GM12878 (cell line): Measurements from ENCODE around the gene FBF1. TPM values are rescaled to one million over a fixed set of nuclear protein-coding genes. Genes with fewer than 3 reads are reported as not detected.

Experiments used
- CBX5 ChIP-seq: sonication (generic); IDR thresholded peaks from 2 replicates; pipeline ENCODE4 v1.6.1; 2016; ENCODE audit warnings: low read depth, moderate library complexity, mild to moderate bottlenecking, inconsistent platforms
- CEBPB ChIP-seq, 2 experiments: fragments of 150-350 bp in 1 of 2; IDR thresholded peaks; 2 replicates each; pipeline ENCODE4 v1.6.1; 2012 to 2014; ENCODE audit warnings: low read depth in 2 of 2, low read length in 2 of 2, borderline replicate concordance in 1 of 2, inconsistent platforms in 1 of 2
- CHD1 ChIP-seq: IDR thresholded peaks from 2 replicates; pipeline ENCODE4 v1.6.1; 2012; ENCODE audit warnings: low read depth, low read length, improper control_type of control experiment
- ESRRA ChIP-seq: IDR thresholded peaks from 2 replicates; pipeline ENCODE4 v1.6.1; 2012; ENCODE audit warnings: mild to moderate bottlenecking, low read length, improper control_type of control experiment
- MEF2A ChIP-seq: IDR thresholded peaks from 2 replicates; pipeline ENCODE4 v1.6.1; 2011; ENCODE audit warnings: low read depth, mild to moderate bottlenecking, low read length, moderate library complexity; ENCODE audit not compliant: insufficient read depth
- MTA3 ChIP-seq: IDR thresholded peaks from 2 replicates; pipeline ENCODE4 v1.6.1; 2012; ENCODE audit warnings: low read length, inconsistent platforms, borderline replicate concordance
- NFYA ChIP-seq: IDR thresholded peaks from 2 replicates; pipeline ENCODE4 v1.6.1; 2011; ENCODE audit warnings: low read depth, mild to moderate bottlenecking, low read length, improper control_type of control experiment, borderline replicate concordance
- NR2C2 ChIP-seq: IDR thresholded peaks from 2 replicates; pipeline ENCODE4 v1.6.1; 2011; ENCODE audit warnings: borderline replicate concordance, low read depth; ENCODE audit not compliant: control insufficient read depth, insufficient read length
- RB1 ChIP-seq: fragments of 450-650 bp; formaldehyde crosslinking; IDR thresholded peaks from 2 replicates; pipeline ENCODE4 v1.6.1; 2017; ENCODE audit warnings: mild to moderate bottlenecking, borderline replicate concordance
- RBBP5 ChIP-seq: fragments of 200-600 bp; sonication (generic); conservative IDR thresholded peaks from 2 replicates; pipeline ENCODE4 v1.6.1; 2016
- RCOR1 ChIP-seq: conservative IDR thresholded peaks from 2 replicates; pipeline ENCODE4 v1.6.1; 2012; ENCODE audit warnings: low read depth, low read length, improper control_type of control experiment
- RELA ChIP-seq: fragments of 450-650 bp; IDR thresholded peaks from 2 replicates; pipeline ENCODE4 v1.8.0; 2014; ENCODE audit warnings: borderline replicate concordance; ENCODE audit not compliant: partially characterized antibody
- SUZ12 ChIP-seq: fragments of 200-600 bp; sonication (generic); IDR thresholded peaks from one replicate; pipeline ENCODE4 v1.6.1; 2018; ENCODE audit warnings: antibody characterized with exemption, mild to moderate bottlenecking; ENCODE audit not compliant: unreplicated experiment
- WRNIP1 ChIP-seq: IDR thresholded peaks from 2 replicates; pipeline ENCODE4 v1.6.1; 2011; ENCODE audit warnings: low read depth, low read length, improper control_type of control experiment, borderline replicate concordance
- ZBED1 ChIP-seq: IDR thresholded peaks from 2 replicates; pipeline ENCODE4 v1.6.1; 2016; ENCODE audit warnings: borderline replicate concordance
- polyA plus RNA-seq, 11 experiments: library from polyadenylated mRNA; depleted of rRNA in 4 of 11; unstranded in 6 of 11; stranded (reverse) in 5 of 11; fragments of >200 nt; fragmentation: Nextera tagmentation in 4 of 11; fragmentation: Illumina TruSeq in 1 of 11; extraction: Ambion mirVana in 4 of 11; extraction: Trizol in 1 of 11; gene quantifications; 1 replicate in 1 of 11; 2 replicates in 10 of 11; pipeline versions ENCODE4 v1.2.1 to v1.2.3, GENCODE V29; 2011 to 2016; ENCODE audit warnings: inconsistent platforms in 2 of 11, missing spikeins in 2 of 11, low read depth in 1 of 11
- total RNA-seq, 4 experiments: library from RNA; depleted of rRNA in 3 of 4; stranded (reverse); fragments of >200 nt in 3 of 4; fragmentation: Illumina TruSeq in 1 of 4; extraction: Trizol in 1 of 4; gene quantifications; 2 replicates each; pipeline versions ENCODE4 v1.2.1 to v1.2.3, GENCODE V29; 2013 to 2021
- TF ChIP-seq, protein P1 (sequence below): fragments of 450-650 bp; conservative IDR thresholded peaks from 2 replicates; pipeline ENCODE4 v1.6.1; 2017; ENCODE audit warnings: mild to moderate bottlenecking, moderate library complexity
- TF ChIP-seq, protein P2 (sequence below): IDR thresholded peaks from 2 replicates; pipeline ENCODE4 v1.6.1; 2012; ENCODE audit warnings: low read depth, low read length, improper control_type of control experiment
- TF ChIP-seq, protein P3 (sequence below): fragments of 450-650 bp; formaldehyde crosslinking; IDR thresholded peaks from 2 replicates; pipeline ENCODE4 v1.5.0; 2022; ENCODE audit warnings: mild to moderate bottlenecking, missing genetic modification characterization
- TF ChIP-seq, protein P4 (sequence below): fragments of 450-650 bp; formaldehyde crosslinking; IDR thresholded peaks from 2 replicates; pipeline ENCODE4 v1.4.0; 2022; ENCODE audit warnings: mild to moderate bottlenecking, moderate library complexity
- TF ChIP-seq, protein P5 (sequence below): fragments of 450-650 bp; IDR thresholded peaks from 2 replicates; pipeline ENCODE4 v1.6.1; 2017; ENCODE audit warnings: mild to moderate bottlenecking, low read depth, inconsistent platforms; ENCODE audit not compliant: poor library complexity, severe bottlenecking

FBF1 gene
- total and polyA plus RNA-seq, 10 of the 15 experiments (the other 5 are each of a cell fraction or from before 2014, with no cell fraction given) = 0.29 to 15.0 (median 7.0) TPM

DNA sequence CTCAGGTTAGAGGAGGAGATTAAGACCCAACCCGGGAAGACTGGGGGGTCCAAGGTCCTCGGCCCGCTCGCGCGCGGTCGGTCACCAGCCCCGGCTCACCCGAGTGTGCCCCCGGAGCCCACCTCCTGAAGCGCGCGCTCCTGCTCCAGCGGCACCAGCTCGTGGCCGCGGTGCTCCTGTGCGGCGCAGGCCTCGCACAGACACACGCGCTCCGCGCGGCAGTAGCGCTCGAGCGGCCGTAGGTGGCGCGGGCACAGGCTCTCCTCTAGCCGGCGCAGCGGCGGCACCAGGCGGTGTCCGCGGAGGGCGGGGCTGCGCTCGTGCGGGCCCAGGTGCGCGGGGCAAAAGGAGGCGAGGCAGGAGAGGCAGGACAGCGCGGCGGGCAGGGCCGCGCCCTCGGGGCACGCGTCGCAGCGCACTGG, 63.1 kb downstream of the FBF1 start (continued):
- TF ChIP-seq, protein P1, sequence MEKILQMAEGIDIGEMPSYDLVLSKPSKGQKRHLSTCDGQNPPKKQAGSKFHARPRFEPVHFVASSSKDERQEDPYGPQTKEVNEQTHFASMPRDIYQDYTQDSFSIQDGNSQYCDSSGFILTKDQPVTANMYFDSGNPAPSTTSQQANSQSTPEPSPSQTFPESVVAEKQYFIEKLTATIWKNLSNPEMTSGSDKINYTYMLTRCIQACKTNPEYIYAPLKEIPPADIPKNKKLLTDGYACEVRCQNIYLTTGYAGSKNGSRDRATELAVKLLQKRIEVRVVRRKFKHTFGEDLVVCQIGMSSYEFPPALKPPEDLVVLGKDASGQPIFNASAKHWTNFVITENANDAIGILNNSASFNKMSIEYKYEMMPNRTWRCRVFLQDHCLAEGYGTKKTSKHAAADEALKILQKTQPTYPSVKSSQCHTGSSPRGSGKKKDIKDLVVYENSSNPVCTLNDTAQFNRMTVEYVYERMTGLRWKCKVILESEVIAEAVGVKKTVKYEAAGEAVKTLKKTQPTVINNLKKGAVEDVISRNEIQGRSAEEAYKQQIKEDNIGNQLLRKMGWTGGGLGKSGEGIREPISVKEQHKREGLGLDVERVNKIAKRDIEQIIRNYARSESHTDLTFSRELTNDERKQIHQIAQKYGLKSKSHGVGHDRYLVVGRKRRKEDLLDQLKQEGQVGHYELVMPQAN = 0 out of 2 replicates have a peak, but pooled peaks have one; percentile 42
- TF ChIP-seq CEBPB (IDR thresholded peaks at IDR 0.05; ENCODE audit: borderline replicate concordance in 1 of 2, low read depth in 2 of 2, low read length in 2 of 2) (no peak), RB1 (peak; percentile 53; the same call in 1 of the 2 replicates), NR2C2 (no peak), SUZ12 (no peak), RCOR1 (no peak), RELA (no peak), ESRRA (no peak), ZBED1 (no peak), CBX5 (no peak), RBBP5 (no peak), WRNIP1 (no peak), MEF2A (no peak), CHD1 (no peak), MTA3 (no peak), NFYA (no peak)
- TF ChIP-seq, protein P2, sequence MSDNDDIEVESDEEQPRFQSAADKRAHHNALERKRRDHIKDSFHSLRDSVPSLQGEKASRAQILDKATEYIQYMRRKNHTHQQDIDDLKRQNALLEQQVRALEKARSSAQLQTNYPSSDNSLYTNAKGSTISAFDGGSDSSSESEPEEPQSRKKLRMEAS = no peak
- TF ChIP-seq, protein P3, sequence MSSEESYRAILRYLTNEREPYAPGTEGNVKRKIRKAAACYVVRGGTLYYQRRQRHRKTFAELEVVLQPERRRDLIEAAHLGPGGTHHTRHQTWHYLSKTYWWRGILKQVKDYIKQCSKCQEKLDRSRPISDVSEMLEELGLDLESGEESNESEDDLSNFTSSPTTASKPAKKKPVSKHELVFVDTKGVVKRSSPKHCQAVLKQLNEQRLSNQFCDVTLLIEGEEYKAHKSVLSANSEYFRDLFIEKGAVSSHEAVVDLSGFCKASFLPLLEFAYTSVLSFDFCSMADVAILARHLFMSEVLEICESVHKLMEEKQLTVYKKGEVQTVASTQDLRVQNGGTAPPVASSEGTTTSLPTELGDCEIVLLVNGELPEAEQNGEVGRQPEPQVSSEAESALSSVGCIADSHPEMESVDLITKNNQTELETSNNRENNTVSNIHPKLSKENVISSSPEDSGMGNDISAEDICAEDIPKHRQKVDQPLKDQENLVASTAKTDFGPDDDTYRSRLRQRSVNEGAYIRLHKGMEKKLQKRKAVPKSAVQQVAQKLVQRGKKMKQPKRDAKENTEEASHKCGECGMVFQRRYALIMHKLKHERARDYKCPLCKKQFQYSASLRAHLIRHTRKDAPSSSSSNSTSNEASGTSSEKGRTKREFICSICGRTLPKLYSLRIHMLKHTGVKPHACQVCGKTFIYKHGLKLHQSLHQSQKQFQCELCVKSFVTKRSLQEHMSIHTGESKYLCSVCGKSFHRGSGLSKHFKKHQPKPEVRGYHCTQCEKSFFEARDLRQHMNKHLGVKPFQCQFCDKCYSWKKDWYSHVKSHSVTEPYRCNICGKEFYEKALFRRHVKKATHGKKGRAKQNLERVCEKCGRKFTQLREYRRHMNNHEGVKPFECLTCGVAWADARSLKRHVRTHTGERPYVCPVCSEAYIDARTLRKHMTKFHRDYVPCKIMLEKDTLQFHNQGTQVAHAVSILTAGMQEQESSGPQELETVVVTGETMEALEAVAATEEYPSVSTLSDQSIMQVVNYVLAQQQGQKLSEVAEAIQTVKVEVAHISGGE = no peak
- TF ChIP-seq, protein P4, sequence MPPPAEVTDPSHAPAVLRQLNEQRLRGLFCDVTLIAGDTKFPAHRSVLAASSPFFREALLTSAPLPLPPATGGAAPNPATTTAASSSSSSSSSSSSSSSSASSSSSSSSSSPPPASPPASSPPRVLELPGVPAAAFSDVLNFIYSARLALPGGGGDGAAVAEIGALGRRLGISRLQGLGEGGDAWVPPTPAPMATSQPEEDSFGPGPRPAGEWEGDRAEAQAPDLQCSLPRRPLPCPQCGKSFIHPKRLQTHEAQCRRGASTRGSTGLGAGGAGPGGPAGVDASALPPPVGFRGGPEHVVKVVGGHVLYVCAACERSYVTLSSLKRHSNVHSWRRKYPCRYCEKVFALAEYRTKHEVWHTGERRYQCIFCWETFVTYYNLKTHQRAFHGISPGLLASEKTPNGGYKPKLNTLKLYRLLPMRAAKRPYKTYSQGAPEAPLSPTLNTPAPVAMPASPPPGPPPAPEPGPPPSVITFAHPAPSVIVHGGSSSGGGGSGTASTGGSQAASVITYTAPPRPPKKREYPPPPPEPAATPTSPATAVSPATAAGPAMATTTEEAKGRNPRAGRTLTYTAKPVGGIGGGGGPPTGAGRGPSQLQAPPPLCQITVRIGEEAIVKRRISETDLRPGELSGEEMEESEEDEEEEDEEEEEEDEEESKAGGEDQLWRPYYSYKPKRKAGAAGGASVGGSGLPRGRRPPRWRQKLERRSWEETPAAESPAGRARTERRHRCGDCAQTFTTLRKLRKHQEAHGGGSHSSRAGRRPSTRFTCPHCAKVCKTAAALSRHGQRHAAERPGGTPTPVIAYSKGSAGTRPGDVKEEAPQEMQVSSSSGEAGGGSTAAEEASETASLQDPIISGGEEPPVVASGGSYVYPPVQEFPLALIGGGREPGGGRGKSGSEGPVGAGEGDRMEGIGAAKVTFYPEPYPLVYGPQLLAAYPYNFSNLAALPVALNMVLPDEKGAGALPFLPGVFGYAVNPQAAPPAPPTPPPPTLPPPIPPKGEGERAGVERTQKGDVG (CRISPR knock-in tag) = no peak
- TF ChIP-seq, protein P5, sequence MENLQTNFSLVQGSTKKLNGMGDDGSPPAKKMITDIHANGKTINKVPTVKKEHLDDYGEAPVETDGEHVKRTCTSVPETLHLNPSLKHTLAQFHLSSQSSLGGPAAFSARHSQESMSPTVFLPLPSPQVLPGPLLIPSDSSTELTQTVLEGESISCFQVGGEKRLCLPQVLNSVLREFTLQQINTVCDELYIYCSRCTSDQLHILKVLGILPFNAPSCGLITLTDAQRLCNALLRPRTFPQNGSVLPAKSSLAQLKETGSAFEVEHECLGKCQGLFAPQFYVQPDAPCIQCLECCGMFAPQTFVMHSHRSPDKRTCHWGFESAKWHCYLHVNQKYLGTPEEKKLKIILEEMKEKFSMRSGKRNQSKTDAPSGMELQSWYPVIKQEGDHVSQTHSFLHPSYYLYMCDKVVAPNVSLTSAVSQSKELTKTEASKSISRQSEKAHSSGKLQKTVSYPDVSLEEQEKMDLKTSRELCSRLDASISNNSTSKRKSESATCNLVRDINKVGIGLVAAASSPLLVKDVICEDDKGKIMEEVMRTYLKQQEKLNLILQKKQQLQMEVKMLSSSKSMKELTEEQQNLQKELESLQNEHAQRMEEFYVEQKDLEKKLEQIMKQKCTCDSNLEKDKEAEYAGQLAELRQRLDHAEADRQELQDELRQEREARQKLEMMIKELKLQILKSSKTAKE = no peak
